Stomach (tissue), 9 donors: ENCODE measurements around the gene KIT. TPM values are rescaled to one million over a fixed set of nuclear protein-coding genes. Genes with fewer than 3 reads are reported as not detected.

Experiments
- DNase-seq, 2 donors: peaks; one replicate each; pipeline versions ENCODE4 v3.0.0 to v3.0.0-alpha.2; 2013 to 2019
- H3K27ac ChIP-seq, 5 donors: fragments of 200-600 bp in 4 of 5; sonication (generic) in 4 of 5; one replicate each; pipeline ENCODE4 v1.5.1; 2013 to 2019; ENCODE audit warnings: mild to moderate bottlenecking in 1 of 5, moderate library complexity in 1 of 5
- H3K27me3 ChIP-seq, 3 donors: fragments of 200-600 bp; sonication (generic); one replicate each; pipeline ENCODE4 v1.5.1; 2017 to 2019; ENCODE audit warnings: mixed run types in 1 of 3
- H3K36me3 ChIP-seq, 4 donors: fragments of 200-600 bp; sonication (generic); 1 replicate in 3 of 4; 2 replicates in 1 of 4; pipeline ENCODE4 v1.5.1; 2016 to 2019
- H3K4me1 ChIP-seq, 4 donors: fragments of 200-600 bp; sonication (generic); one replicate each; pipeline ENCODE4 v1.5.1; 2016 to 2019
- H3K4me3 ChIP-seq, 4 donors: fragments of 200-600 bp; sonication (generic) in 3 of 4; one replicate each; pipeline ENCODE4 v1.5.1; 2016 to 2019; ENCODE audit warnings: mild to moderate bottlenecking in 1 of 4
- H3K9me3 ChIP-seq, 4 donors: fragments of 200-600 bp; sonication (generic); one replicate each; pipeline ENCODE4 v1.5.1; 2016 to 2019
- EP300 ChIP-seq: sonication (generic); formaldehyde crosslinking; IDR thresholded peaks from one replicate; pipeline ENCODE4 v1.6.1; 2017; ENCODE audit warnings: antibody characterized with exemption
- POLR2A ChIP-seq, 4 donors: fragments of 450-650 bp; IDR thresholded peaks; one replicate each; pipeline ENCODE4 v1.6.1; 2016; ENCODE audit warnings: antibody characterized with exemption in 4 of 4, control low read depth in 2 of 4, mild to moderate bottlenecking in 1 of 4, moderate library complexity in 1 of 4
- POLR2AphosphoS5 ChIP-seq, 3 donors: sonication (generic); formaldehyde crosslinking; IDR thresholded peaks; one replicate each; pipeline ENCODE4 v1.6.1; 2016; ENCODE audit warnings: antibody characterized with exemption in 3 of 3
- WGBS, 5 donors: extraction: QIAGEN DNeasy Blood & Tissue Kit in 3 of 5; methylation state at CpG; one replicate each; pipeline versions ENCODE4 v1.1.5 to v1.1.7; 2013 to 2018; 5-methylcytosine and 5-hydroxymethylcytosine counted together
- intact Hi-C: fragments of 100-400 bp; cut with DNase I; formaldehyde crosslinking; loops from one replicate; pipeline ENCODE4 v1.15.1; 2023; ENCODE audit warnings: low total_unique reads
- polyA plus RNA-seq, 3 donors: library from polyadenylated mRNA; stranded (reverse); fragments of 200-250 nt; gene quantifications; one replicate each; pipeline ENCODE4 v1.2.3, GENCODE V29; 2013
- total RNA-seq, 5 donors: library from RNA; depleted of rRNA; stranded (reverse); fragments of >200 nt; gene quantifications; one replicate each; pipeline versions ENCODE4 v1.1.0 to v1.2.3, GENCODE V29; 2014 to 2016
- TF ChIP-seq, protein P1 (sequence below), 7 experiments: fragments of 450-650 bp in 4 of 7; fragments of 200-600 bp in 3 of 7; sonication (generic) in 3 of 7; IDR thresholded peaks; one replicate each; pipeline ENCODE4 v1.5.1; 2016 to 2019; ENCODE audit warnings: antibody characterized with exemption in 7 of 7, control low read depth in 2 of 7, mild to moderate bottlenecking in 1 of 7
- donor health status: healthy with polysubstance abuse.
- donor health status: Bipolar disorder and iron deficiency.
- donor health status: healthy.

KIT gene
- total and polyA plus RNA-seq, 8 donors: 1.9 to 55.8 (median 13.1) TPM

GRCh38 chr4:54647070-54647469 is 10.7 kb upstream of the KIT start:
- 56 to 64% (median 64%) methylated on average over 4 of the region's 4 CpGs for whole genome bisulfite sequencing, 5 donors
- H3K36me3 ChIP-seq: no peaks in the 10 kb centered on the region
- intact Hi-C loops: no loop called here
- H3K9me3 ChIP-seq: no peaks in the 10 kb centered on the region
- no peaks in the 10 kb centered on the region for H3K4me1 ChIP-seq
- no peak overlapping the region for H3K4me3 ChIP-seq
- TF ChIP-seq EP300 (no peak), POLR2AphosphoS5 (IDR thresholded peaks at IDR 0.05) (no peak), POLR2A (IDR thresholded peaks at IDR 0.05) (no peak)
- TF ChIP-seq, protein P1, sequence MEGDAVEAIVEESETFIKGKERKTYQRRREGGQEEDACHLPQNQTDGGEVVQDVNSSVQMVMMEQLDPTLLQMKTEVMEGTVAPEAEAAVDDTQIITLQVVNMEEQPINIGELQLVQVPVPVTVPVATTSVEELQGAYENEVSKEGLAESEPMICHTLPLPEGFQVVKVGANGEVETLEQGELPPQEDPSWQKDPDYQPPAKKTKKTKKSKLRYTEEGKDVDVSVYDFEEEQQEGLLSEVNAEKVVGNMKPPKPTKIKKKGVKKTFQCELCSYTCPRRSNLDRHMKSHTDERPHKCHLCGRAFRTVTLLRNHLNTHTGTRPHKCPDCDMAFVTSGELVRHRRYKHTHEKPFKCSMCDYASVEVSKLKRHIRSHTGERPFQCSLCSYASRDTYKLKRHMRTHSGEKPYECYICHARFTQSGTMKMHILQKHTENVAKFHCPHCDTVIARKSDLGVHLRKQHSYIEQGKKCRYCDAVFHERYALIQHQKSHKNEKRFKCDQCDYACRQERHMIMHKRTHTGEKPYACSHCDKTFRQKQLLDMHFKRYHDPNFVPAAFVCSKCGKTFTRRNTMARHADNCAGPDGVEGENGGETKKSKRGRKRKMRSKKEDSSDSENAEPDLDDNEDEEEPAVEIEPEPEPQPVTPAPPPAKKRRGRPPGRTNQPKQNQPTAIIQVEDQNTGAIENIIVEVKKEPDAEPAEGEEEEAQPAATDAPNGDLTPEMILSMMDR (IDR thresholded peaks at IDR 0.05): no peak
- no peak overlapping the region for H3K27ac ChIP-seq
- H3K27me3 ChIP-seq: no peaks in the 10 kb centered on the region
- no peak for DNase-seq

GRCh38 chr4:54651050-54651449 is 6.7 kb upstream of the KIT start:
- intact Hi-C loops: no loop called here
- Histone ChIP-seq H3K27ac (no peak overlapping the region), H3K4me1 (no peaks in the 10 kb centered on the region), H3K27me3 (no peaks in the 10 kb centered on the region), H3K36me3 (no peaks in the 10 kb centered on the region), H3K9me3 (no peaks in the 10 kb centered on the region), H3K4me3 (no peak overlapping the region)
- 96 to 98% (median 97%) methylated on average over 3 of the region's 3 CpGs for WGBS, 5 donors
- TF ChIP-seq, protein P1 (IDR thresholded peaks at IDR 0.05): no peak
- TF ChIP-seq POLR2A (IDR thresholded peaks at IDR 0.05) (no peak), POLR2AphosphoS5 (IDR thresholded peaks at IDR 0.05) (no peak), EP300 (no peak)
- no peak for DNase-seq

DNA sequence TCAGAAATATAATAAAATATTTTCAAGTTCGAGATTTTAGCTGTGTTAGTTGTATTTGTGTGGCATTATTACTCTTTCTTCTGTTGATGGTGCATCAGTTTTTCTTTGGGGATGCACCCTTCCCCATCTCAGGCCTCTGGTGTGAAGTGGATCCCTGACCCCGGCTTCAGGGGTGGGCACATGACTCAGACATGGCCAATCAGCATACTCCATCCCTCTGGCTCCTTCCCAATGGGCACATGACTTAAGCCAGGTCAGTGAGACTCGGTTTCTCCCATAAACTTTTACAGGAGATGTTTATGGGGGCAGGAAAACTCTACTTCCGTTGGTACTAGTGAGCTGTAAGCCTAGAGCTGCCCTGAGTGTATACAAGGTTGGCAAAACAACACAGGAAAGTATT is 3.0 kb upstream of the KIT start:
- 62 to 77% (median 69%) methylated on average over 4 of the region's 4 CpGs for WGBS, 5 donors
- Histone ChIP-seq H3K27me3 (peaks cover 0 to 33% (median 23%) of the 10 kb centered on the region in 3 donors), H3K9me3 (no peaks in the 10 kb centered on the region), H3K27ac (no peak overlapping the region), H3K4me3 (no peak overlapping the region), H3K4me1 (peaks cover 24 to 31% (median 27%) of the 10 kb centered on the region in 4 donors), H3K36me3 (no peaks in the 10 kb centered on the region)
- intact Hi-C loops: no loop called here
- TF ChIP-seq EP300 (no peak), POLR2A (IDR thresholded peaks at IDR 0.05) (no peak), POLR2AphosphoS5 (IDR thresholded peaks at IDR 0.05) (no peak)
- TF ChIP-seq, protein P1 (IDR thresholded peaks at IDR 0.05): no peak
- DNase-seq: no peak

DNA sequence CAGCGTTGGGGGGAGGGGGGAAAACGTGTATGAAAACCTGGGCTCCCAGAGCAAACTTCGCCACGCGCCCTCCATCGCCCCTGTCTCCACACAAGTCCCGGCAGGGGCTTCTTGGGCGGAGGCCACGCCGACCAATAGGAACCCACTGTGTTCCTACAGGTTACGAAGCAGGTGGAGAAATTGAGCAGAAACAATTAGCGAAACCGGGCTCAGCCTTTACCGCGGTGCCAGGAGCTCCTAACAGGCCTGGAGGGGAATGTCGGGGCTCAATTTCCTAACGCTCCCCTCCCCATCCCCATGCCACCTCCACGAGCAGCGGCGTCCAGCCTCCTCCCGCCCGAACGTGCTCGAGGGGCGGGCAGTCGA is 589 bp upstream of the KIT start:
- H3K9me3 ChIP-seq: no peaks in the 10 kb centered on the region
- H3K4me3 ChIP-seq: peak overlapping the region; percentile 50 to 73 (median 58)
- no peaks in the 10 kb centered on the region for H3K36me3 ChIP-seq
- intact Hi-C loops: no loop called here
- no peak for TF ChIP-seq POLR2AphosphoS5 (IDR thresholded peaks at IDR 0.05)
- no peak for TF ChIP-seq EP300
- TF ChIP-seq, protein P1 (IDR thresholded peaks at IDR 0.05): no peak
- TF ChIP-seq POLR2A (IDR thresholded peaks at IDR 0.05): no peak
- DNase-seq: peak in 1 of 2 donors; percentile 40
- 4 to 10% (median 9%) methylated on average over 22 to 26 of the region's 26 CpGs for WGBS, 5 donors
- peaks cover 0 to 52% (median 27%) of the 10 kb centered on the region in 3 donors for H3K27me3 ChIP-seq
- H3K4me1 ChIP-seq: peaks cover 24 to 35% (median 32%) of the 10 kb centered on the region in 4 donors
- H3K27ac ChIP-seq: peak overlapping the region in 4 of 5 donors; percentile 28 to 77 (median 70)
